ENCODE measurements around the gene ZNHIT2.
"Not testable (repeated sequence)": the region's sequence is repeated elsewhere in the genome, so short reads cannot be mapped to it uniquely, and the experiment has no call there.

ZNHIT2 gene

DNA sequence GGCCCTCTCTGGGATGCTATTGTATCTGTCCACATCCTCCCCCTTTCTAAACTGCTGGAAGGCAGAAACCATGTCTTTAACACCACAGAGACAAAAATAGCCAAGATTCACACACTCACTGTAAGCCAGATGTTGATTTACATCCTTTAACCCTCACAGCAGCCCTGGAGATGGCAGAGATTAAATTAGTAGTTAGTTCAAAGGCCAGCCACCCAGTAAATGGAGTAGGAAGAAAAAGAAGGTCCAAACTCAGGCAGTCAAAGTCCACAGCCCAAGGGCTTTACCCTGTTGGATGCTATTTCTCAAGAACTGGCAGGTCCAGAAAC lies 2.1 kb upstream of the ZNHIT2 start:
- Histone ChIP-seq H3K36me3 (ENCODE audit: control insufficient read depth in 2 of 2, insufficient read depth in 2 of 2, low read length in 2 of 2) (peaks cover 26 to 34% of the 10 kb centered on the region in 2 donors), H3K27ac (ENCODE audit: low read depth in 2 of 2, low read length in 2 of 2) (no peak overlapping the region), H3K4me1 (ENCODE audit: control insufficient read depth in 2 of 2, insufficient read depth in 2 of 2, low read length in 2 of 2) (peaks cover 29 to 30% of the 10 kb centered on the region in 2 donors), H3K9me3 (ENCODE audit: control insufficient read depth in 2 of 2, low read length in 2 of 2) (no peaks in the 10 kb centered on the region), H3K4me3 (ENCODE audit: low read length in 2 of 2) (no peak overlapping the region), H3K27me3 (ENCODE audit: control insufficient read depth in 2 of 2, insufficient read depth in 2 of 2, low read length in 2 of 2) (no peaks in the 10 kb centered on the region), H3K9ac (ENCODE audit: low read depth in 1 of 2, low read length in 2 of 2) (no peak overlapping the region)

DNA sequence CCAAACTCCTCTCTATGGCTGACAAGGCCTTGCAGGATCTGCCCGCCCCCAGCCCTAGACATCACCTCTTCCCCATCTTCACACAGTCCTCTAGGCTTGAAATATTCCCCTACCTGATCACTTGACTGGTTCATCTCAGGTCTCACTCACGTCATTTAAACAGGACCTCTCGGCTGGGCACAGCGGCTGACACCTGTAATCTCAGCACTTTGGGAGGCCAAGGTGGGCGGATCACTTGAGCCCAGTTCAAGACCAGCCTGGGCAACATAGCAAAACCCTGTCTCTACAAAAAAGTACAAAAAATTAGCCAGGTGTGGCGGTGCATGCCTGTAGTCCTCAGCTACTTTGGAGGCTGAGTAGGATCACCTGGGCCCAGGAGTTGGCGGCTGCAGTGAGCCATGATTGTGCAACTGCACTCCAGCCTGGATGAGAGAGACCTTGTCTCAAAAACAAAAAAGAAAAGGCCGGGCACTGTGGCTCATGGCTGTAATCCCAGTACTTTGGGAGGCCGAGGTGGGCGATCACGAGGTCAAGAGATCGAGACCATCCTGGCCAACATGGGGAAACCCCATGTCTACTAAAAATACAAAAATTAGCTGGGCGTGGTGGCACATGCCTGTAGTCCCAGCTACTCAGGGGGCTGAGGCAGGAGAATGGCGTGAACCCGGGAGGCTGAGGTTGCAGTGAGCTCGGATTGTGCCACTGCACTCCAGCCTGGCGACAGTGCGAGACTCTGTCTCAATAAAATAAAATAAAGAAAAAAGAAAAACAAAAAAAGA lies 1.6 kb upstream of the ZNHIT2 start:
- H3K9me3 ChIP-seq (ENCODE audit: control insufficient read depth in 2 of 2, low read length in 2 of 2); H3K4me3 ChIP-seq (ENCODE audit: low read length in 2 of 2); H3K27ac ChIP-seq (ENCODE audit: low read depth in 2 of 2, low read length in 2 of 2); H3K27me3 ChIP-seq (ENCODE audit: control insufficient read depth in 2 of 2, insufficient read depth in 2 of 2, low read length in 2 of 2); H3K9ac ChIP-seq (ENCODE audit: low read depth in 1 of 2, low read length in 2 of 2): not testable (repeated sequence)
- Histone ChIP-seq H3K4me1 (ENCODE audit: control insufficient read depth in 2 of 2, insufficient read depth in 2 of 2, low read length in 2 of 2) (peaks cover 29 to 30% of the 10 kb centered on the region in 2 donors), H3K36me3 (ENCODE audit: control insufficient read depth in 2 of 2, insufficient read depth in 2 of 2, low read length in 2 of 2) (peaks cover 22 to 30% of the 10 kb centered on the region in 2 donors)

DNA sequence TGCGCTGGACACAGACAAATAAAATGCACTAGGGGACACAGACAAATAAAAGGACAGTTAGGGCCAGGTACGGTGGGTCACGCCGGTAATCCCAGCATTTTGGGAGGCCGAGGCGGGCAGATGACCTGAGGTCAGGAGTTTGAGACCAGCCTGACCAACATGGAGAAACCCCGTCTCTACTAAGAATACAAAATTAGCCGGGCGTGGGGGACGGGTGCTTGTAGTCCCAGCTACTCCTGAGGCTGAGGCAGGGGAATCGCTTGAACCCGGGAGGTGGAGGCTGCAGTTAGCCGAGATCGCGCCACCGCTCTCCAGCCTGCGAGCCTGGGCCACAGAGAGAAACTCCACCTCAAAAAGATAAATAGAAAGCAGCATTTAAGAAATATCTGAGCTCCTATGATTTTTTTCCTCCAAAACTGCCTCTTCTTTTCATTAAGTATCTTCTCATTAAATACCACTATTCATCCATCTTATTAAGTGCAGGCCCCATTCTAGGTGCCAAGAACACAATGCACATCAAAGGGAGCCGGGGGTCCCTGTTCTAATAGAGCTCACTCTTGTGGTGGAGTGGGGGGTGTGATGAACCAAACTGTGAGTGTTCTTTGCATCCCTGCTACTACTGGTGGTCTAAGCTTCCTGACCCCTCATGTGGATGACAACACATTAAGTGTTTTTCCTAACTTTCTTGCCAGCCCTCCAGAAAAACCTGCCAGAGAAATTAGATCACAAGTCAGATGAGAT lies 766 bp upstream of the ZNHIT2 start:
- H3K9ac ChIP-seq (ENCODE audit: low read depth in 1 of 2, low read length in 2 of 2): no peak overlapping the region

DNA sequence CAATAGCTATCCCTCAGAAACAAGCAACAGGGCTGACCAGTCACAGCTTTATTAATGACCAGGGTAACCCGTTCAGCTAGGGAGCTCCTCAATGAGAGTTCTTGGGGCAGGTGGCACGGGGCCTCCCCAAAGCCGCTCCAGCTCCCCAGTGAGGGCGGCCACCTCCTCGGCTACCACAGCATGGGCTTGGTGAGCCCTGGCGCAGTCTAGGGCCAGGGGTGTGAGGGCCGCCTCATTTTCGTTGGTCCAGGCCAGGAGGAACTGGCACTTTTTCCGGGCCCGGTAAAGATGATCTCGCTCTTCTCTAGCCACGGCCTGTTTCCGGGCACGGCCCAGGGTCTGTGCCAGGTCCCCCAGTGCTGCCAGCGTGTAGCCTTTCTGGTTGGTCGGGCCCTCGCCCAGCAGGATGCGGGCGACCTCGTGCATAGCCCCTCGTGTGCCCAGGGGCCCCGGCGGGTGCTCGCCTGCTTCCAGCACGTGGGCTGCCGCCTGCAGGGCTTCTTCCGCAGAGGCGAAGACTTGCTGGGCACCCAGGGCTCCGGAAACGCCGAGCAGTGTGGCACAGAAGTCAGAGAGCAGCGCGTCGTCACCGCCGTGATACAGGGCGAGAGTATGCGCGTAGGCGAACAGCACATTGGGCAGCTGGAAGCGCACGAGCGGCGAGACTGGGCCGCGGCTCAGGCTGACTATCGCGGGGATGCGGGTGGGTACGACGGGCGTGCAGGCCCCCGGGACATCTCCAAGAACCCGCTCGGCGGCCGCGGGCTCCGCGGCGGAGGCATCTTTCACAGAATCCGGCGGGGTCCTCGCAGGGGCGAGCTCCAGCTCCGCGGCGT lies 913 bp downstream of the ZNHIT2 start:
- peaks cover 21 to 30% of the 10 kb centered on the region in 2 donors for H3K36me3 ChIP-seq (ENCODE audit: control insufficient read depth in 2 of 2, insufficient read depth in 2 of 2, low read length in 2 of 2)
- H3K4me1 ChIP-seq (ENCODE audit: control insufficient read depth in 2 of 2, insufficient read depth in 2 of 2, low read length in 2 of 2): peaks cover 40 to 41% of the 10 kb centered on the region in 2 donors

More for the DNA sequence above, 766 bp upstream of the ZNHIT2 start:
- peak overlapping the region; percentile 6 to 90 for H3K27ac ChIP-seq (ENCODE audit: low read depth in 2 of 2, low read length in 2 of 2)
- no peaks in the 10 kb centered on the region for H3K27me3 ChIP-seq (ENCODE audit: control insufficient read depth in 2 of 2, insufficient read depth in 2 of 2, low read length in 2 of 2)
- H3K9me3 ChIP-seq (ENCODE audit: control insufficient read depth in 2 of 2, low read length in 2 of 2): no peaks in the 10 kb centered on the region
- peaks cover 21 to 30% of the 10 kb centered on the region in 2 donors for H3K36me3 ChIP-seq (ENCODE audit: control insufficient read depth in 2 of 2, insufficient read depth in 2 of 2, low read length in 2 of 2)
- H3K4me1 ChIP-seq (ENCODE audit: control insufficient read depth in 2 of 2, insufficient read depth in 2 of 2, low read length in 2 of 2): peaks cover 33 to 34% of the 10 kb centered on the region in 2 donors
- H3K4me3 ChIP-seq (ENCODE audit: low read length in 2 of 2): no peak overlapping the region

DNA sequence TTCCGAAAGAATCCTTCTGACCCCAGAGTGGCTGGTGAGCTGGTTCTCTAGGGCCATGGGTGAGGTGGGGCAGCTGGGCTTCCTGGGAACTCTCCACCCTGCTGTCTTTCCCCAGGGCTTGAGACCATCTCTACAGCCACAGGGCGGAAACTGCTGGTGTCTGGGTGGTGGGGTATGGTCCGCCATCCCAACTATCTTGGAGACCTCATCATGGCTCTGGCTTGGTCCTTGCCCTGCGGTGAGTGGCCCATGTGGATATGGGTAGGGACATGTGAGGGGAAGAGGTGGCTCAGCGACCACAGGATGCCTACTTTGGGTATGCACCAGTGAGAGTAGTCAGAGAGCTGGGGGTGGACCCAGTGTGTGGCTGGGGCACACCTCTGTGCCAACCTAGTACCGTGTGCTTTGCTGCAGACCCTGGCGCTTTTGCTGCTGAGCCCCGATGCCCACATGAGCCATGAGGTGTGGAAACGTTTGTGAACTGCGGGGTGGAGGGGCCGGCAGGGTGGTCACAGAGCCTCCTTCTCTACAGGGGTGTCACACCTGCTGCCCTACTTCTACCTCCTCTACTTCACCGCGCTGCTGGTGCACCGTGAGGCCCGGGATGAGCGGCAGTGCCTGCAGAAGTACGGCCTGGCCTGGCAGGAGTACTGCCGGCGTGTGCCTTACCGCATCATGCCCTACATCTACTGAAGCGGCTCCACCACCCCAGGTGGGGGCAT lies 2.0 kb downstream of the ZNHIT2 start:
- no peaks in the 10 kb centered on the region for H3K27me3 ChIP-seq (ENCODE audit: control insufficient read depth in 2 of 2, insufficient read depth in 2 of 2, low read length in 2 of 2)
- peaks cover 17 to 27% of the 10 kb centered on the region in 2 donors for H3K36me3 ChIP-seq (ENCODE audit: control insufficient read depth in 2 of 2, insufficient read depth in 2 of 2, low read length in 2 of 2)
- no peak overlapping the region for H3K4me3 ChIP-seq (ENCODE audit: low read length in 2 of 2)
- no peak overlapping the region for H3K9ac ChIP-seq (ENCODE audit: low read depth in 1 of 2, low read length in 2 of 2)
- no peak overlapping the region for H3K27ac ChIP-seq (ENCODE audit: low read depth in 2 of 2, low read length in 2 of 2)
- H3K4me1 ChIP-seq (ENCODE audit: control insufficient read depth in 2 of 2, insufficient read depth in 2 of 2, low read length in 2 of 2): peaks cover 36% of the 10 kb centered on the region in 2 donors
- H3K9me3 ChIP-seq (ENCODE audit: control insufficient read depth in 2 of 2, low read length in 2 of 2): no peaks in the 10 kb centered on the region

More for the DNA sequence above, 913 bp downstream of the ZNHIT2 start:
- Histone ChIP-seq H3K27ac (ENCODE audit: low read depth in 2 of 2, low read length in 2 of 2) (peak overlapping the region; percentile 73 to 90), H3K27me3 (ENCODE audit: control insufficient read depth in 2 of 2, insufficient read depth in 2 of 2, low read length in 2 of 2) (no peaks in the 10 kb centered on the region), H3K9ac (ENCODE audit: low read depth in 1 of 2, low read length in 2 of 2) (peak overlapping the region; percentile 82 to 85), H3K9me3 (ENCODE audit: control insufficient read depth in 2 of 2, low read length in 2 of 2) (no peaks in the 10 kb centered on the region), H3K4me3 (ENCODE audit: low read length in 2 of 2) (peak overlapping the region; percentile 79 to 87)

DNA sequence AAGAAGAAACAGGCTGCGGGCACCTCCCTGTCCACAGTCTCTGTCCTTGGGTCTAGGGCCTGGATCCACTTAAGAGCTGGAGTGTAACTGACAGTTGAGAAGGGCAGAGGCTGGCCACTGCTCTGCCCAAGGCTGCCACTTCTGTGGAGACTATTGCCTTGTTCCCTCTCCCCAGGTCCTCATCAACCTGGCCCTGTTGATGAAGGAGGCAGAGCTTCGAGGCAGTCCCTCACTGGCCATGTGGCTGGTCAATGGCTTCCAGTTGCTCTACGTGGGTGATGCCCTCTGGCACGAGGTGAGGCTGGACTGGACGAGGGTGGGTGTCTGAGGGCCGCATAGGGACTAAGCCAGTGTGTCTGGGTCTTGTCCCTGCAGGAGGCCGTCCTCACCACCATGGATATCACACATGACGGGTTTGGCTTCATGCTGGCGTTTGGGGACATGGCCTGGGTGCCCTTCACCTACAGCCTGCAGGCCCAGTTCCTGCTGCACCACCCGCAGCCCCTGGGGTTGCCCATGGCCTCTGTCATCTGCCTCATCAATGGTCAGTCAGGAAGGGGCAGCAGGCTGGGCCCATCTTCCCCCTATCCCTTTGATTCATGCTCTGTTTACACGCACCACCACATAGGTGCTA lies 2.8 kb downstream of the ZNHIT2 start:
- H3K9ac ChIP-seq (ENCODE audit: low read depth in 1 of 2, low read length in 2 of 2): no peak overlapping the region
- peaks cover 38 to 39% of the 10 kb centered on the region in 2 donors for H3K4me1 ChIP-seq (ENCODE audit: control insufficient read depth in 2 of 2, insufficient read depth in 2 of 2, low read length in 2 of 2)
- H3K27me3 ChIP-seq (ENCODE audit: control insufficient read depth in 2 of 2, insufficient read depth in 2 of 2, low read length in 2 of 2): no peaks in the 10 kb centered on the region
- no peak overlapping the region for H3K4me3 ChIP-seq (ENCODE audit: low read length in 2 of 2)
- no peaks in the 10 kb centered on the region for H3K9me3 ChIP-seq (ENCODE audit: control insufficient read depth in 2 of 2, low read length in 2 of 2)
- H3K27ac ChIP-seq (ENCODE audit: low read depth in 2 of 2, low read length in 2 of 2): no peak overlapping the region
- H3K36me3 ChIP-seq (ENCODE audit: control insufficient read depth in 2 of 2, insufficient read depth in 2 of 2, low read length in 2 of 2): peaks cover 13 to 23% of the 10 kb centered on the region in 2 donors

DNA sequence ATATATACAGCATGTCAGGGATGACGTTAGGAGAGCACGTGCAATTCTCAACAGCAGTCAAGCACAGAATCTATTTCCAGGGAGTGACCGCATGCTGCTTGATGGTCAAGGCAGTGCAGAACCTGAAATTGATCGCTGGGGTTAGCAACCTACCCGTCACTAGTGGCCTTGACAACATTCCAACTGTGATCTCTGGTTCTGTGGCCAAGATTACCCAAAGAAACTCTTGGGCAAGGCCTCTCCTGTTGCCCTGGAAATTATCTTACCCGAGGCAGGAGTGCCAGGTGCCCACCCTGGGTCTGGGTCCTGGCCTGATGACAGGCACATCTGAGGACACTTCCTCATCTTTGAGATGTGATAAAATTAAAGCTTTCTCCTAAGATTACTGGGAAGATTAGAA lies 3.7 kb downstream of the ZNHIT2 start:
- Histone ChIP-seq H3K9ac (ENCODE audit: low read depth in 1 of 2, low read length in 2 of 2) (no peak overlapping the region), H3K4me3 (ENCODE audit: low read length in 2 of 2) (peak overlapping the region in 1 of 2 donors; percentile 66), H3K4me1 (ENCODE audit: control insufficient read depth in 2 of 2, insufficient read depth in 2 of 2, low read length in 2 of 2) (peaks cover 38 to 39% of the 10 kb centered on the region in 2 donors), H3K36me3 (ENCODE audit: control insufficient read depth in 2 of 2, insufficient read depth in 2 of 2, low read length in 2 of 2) (peaks cover 16 to 25% of the 10 kb centered on the region in 2 donors), H3K9me3 (ENCODE audit: control insufficient read depth in 2 of 2, low read length in 2 of 2) (no peaks in the 10 kb centered on the region), H3K27ac (ENCODE audit: low read depth in 2 of 2, low read length in 2 of 2) (no peak overlapping the region), H3K27me3 (ENCODE audit: control insufficient read depth in 2 of 2, insufficient read depth in 2 of 2, low read length in 2 of 2) (no peaks in the 10 kb centered on the region)

DNA sequence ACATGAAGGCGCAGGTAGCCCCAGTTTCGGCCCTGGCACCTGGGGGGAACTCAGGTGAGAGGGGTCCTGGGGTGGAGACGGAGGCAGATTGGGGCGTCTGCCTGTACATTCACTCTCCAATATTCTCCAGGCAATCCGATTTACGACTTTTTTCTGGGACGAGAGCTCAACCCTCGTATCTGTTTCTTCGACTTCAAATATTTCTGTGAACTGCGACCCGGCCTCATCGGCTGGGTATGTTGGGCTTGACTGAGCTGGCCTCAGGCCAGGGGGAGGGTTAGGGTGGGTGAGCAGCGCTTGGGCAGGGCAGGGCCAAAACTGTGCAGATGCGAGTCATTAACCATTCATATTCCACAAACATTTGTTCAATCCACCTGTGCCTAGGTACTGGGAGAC lies 4.1 kb downstream of the ZNHIT2 start:
- peak overlapping the region; percentile 66 for H3K4me3 ChIP-seq (ENCODE audit: low read length in 2 of 2)
- no peaks in the 10 kb centered on the region for H3K27me3 ChIP-seq (ENCODE audit: control insufficient read depth in 2 of 2, insufficient read depth in 2 of 2, low read length in 2 of 2)
- no peaks in the 10 kb centered on the region for H3K9me3 ChIP-seq (ENCODE audit: control insufficient read depth in 2 of 2, low read length in 2 of 2)
- H3K9ac ChIP-seq (ENCODE audit: low read depth in 1 of 2, low read length in 2 of 2): peak overlapping the region; percentile 65 to 74
- peaks cover 38 to 39% of the 10 kb centered on the region in 2 donors for H3K4me1 ChIP-seq (ENCODE audit: control insufficient read depth in 2 of 2, insufficient read depth in 2 of 2, low read length in 2 of 2)
- H3K36me3 ChIP-seq (ENCODE audit: control insufficient read depth in 2 of 2, insufficient read depth in 2 of 2, low read length in 2 of 2): peaks cover 16 to 21% of the 10 kb centered on the region in 2 donors
- no peak overlapping the region for H3K27ac ChIP-seq (ENCODE audit: low read depth in 2 of 2, low read length in 2 of 2)

All from mucosa of rectum (tissue), 2 donors.